ENCODE results near the gene LMNTD2.

Gene LMNTD2

DNA sequence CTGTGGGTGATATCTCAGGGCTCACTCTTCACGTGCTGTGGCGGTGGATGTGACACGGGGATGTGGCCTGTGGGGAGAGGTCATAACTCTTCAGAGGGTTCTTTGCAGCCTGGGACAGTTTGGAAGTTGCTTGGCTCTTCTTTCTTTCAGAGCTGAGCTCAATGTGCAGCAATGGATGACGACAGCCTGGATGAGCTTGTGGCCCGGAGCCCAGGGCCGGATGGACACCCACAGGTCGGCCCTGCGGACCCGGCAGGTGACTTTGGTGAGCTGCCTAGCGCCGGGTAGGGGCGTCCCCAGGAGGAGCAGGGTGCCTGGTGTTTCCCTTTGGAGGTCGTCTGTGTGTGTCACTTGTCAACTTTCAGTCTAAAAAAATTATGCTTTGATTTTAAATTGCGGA lies 20.8 kb upstream of the LMNTD2 start:
- TF ChIP-seq, protein P1, sequence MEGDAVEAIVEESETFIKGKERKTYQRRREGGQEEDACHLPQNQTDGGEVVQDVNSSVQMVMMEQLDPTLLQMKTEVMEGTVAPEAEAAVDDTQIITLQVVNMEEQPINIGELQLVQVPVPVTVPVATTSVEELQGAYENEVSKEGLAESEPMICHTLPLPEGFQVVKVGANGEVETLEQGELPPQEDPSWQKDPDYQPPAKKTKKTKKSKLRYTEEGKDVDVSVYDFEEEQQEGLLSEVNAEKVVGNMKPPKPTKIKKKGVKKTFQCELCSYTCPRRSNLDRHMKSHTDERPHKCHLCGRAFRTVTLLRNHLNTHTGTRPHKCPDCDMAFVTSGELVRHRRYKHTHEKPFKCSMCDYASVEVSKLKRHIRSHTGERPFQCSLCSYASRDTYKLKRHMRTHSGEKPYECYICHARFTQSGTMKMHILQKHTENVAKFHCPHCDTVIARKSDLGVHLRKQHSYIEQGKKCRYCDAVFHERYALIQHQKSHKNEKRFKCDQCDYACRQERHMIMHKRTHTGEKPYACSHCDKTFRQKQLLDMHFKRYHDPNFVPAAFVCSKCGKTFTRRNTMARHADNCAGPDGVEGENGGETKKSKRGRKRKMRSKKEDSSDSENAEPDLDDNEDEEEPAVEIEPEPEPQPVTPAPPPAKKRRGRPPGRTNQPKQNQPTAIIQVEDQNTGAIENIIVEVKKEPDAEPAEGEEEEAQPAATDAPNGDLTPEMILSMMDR (IDR thresholded peaks at IDR 0.05; ENCODE audit: poor library complexity, severe bottlenecking): no peak
- Histone ChIP-seq H3K4me1 (ENCODE audit: insufficient read depth, poor library complexity, severe bottlenecking) (peaks cover 15% of the 10 kb centered on the region), H3K9me3 (ENCODE audit: severe bottlenecking) (no peaks in the 10 kb centered on the region), H3K36me3 (ENCODE audit: low read depth) (peaks cover 54% of the 10 kb centered on the region), H3K27ac (ENCODE audit: poor library complexity, severe bottlenecking) (no peak overlapping the region), H3K27me3 (ENCODE audit: insufficient read depth, poor library complexity, severe bottlenecking) (no peaks in the 10 kb centered on the region), H3K4me3 (ENCODE audit: severe bottlenecking) (no peak overlapping the region)
- ATAC-seq (ENCODE audit: low read depth) (no peak), DNase-seq (ENCODE audit: low spot score) (no peak)

DNA sequence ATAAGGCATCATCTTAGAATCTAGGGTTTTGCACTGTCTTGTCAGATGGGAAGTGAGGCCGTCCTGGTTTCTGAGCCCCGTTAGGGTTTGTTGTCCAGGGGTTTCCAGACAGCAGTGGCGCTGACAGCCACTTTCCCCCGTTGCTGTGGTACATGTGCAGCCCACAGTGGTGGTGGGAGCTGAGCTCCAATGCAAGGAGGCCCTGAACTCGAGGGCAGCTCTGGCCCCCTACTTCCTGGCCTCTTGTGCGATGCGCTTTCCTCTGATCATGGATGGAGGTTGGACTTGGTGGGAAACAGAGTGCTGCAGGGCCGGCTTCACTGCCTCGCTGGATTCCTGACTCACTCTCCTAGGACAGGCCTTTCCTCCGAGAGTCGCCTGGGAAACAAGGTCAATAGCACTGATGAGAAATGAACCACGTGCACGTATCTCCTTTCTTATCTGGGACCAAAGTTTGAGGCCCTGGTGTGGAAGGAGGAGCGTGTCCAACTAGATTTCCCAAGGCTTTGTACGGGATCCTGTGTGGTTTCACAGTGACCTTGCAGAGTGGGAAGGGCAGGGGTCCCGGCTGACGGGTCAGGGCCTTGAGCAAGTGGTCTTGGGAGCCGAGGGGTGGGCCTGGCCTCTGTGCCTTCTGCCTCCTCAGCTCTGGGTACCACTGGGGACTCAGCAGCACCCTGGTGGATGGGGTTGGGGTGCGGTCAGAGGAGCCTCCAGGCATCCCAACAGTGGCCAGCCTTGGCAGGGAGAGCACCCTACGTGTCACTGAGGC lies 19.5 kb upstream of the LMNTD2 start:
- DNase-seq (ENCODE audit: low spot score): no peak
- Histone ChIP-seq H3K4me1 (ENCODE audit: insufficient read depth, poor library complexity, severe bottlenecking) (peaks cover 15% of the 10 kb centered on the region), H3K27me3 (ENCODE audit: insufficient read depth, poor library complexity, severe bottlenecking) (no peaks in the 10 kb centered on the region), H3K36me3 (ENCODE audit: low read depth) (peaks cover 47% of the 10 kb centered on the region), H3K27ac (ENCODE audit: poor library complexity, severe bottlenecking) (no peak overlapping the region), H3K4me3 (ENCODE audit: severe bottlenecking) (no peak overlapping the region), H3K9me3 (ENCODE audit: severe bottlenecking) (no peaks in the 10 kb centered on the region)
- TF ChIP-seq, protein P1 (IDR thresholded peaks at IDR 0.05; ENCODE audit: poor library complexity, severe bottlenecking): no peak
- no peak for ATAC-seq (ENCODE audit: low read depth)

DNA sequence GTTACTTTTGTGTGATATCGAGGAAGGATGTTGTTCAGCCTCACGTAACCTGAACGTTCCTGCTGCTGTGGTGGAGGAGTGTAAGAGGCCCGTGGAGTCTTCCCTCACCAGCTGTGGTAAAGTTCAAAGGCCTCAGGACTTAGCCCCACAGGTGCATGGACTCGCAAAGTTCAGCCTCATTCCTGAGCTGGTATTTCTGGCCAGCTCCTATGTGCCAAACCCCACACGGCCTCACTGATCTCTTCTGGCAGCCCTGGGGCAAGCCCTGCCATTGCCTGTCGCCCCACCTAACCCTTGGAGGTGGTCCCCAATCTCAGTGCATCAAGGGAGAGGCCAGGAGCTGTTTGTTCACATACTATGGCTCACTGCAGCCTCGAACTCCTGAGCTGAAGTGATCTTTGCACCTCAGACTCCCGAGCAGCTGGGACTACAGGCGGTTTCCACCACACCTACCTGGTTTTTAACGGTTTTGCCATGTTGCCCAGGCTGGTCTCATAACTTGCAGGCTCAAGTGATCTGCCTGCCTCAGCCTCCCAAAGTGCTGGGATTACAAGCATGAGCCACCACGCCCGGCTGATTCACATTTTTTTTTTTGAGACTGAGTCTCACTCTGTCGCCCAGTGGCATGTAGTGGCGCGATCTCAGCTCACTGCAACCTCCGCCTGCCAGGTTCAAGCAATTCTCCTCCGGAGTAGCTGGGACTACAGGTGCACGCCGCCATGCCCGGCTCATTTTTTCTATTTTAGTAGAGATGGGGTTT lies 17.9 kb upstream of the LMNTD2 start:
- H3K4me1 ChIP-seq (ENCODE audit: insufficient read depth, poor library complexity, severe bottlenecking): peaks cover 15% of the 10 kb centered on the region
- no peak overlapping the region for H3K27ac ChIP-seq (ENCODE audit: poor library complexity, severe bottlenecking)
- ATAC-seq (ENCODE audit: low read depth) (no peak), DNase-seq (ENCODE audit: low spot score) (no peak)
- H3K36me3 ChIP-seq (ENCODE audit: low read depth): peaks cover 41% of the 10 kb centered on the region
- no peak overlapping the region for H3K4me3 ChIP-seq (ENCODE audit: severe bottlenecking)
- no peaks in the 10 kb centered on the region for H3K9me3 ChIP-seq (ENCODE audit: severe bottlenecking)
- TF ChIP-seq, protein P1 (IDR thresholded peaks at IDR 0.05; ENCODE audit: poor library complexity, severe bottlenecking): no peak
- no peaks in the 10 kb centered on the region for H3K27me3 ChIP-seq (ENCODE audit: insufficient read depth, poor library complexity, severe bottlenecking)

DNA sequence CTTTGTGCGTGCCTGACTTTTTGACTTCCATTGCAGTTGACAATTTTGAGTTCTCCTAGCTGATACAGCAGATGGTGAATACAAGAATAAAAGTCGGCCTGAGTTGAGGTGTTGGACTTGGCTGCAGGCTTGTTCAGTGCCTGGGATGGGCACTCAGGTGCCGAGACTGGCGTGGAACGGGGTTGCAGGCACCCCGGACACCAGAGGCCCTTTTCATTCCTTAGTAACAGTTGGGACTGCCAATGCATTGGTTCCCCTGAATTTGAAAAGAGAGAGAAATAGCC lies 17.0 kb upstream of the LMNTD2 start:
- DNase-seq (ENCODE audit: low spot score): no peak
- Histone ChIP-seq H3K4me3 (ENCODE audit: severe bottlenecking) (peak overlapping the region; percentile 65), H3K36me3 (ENCODE audit: low read depth) (peaks cover 32% of the 10 kb centered on the region), H3K27ac (ENCODE audit: poor library complexity, severe bottlenecking) (no peak overlapping the region), H3K27me3 (ENCODE audit: insufficient read depth, poor library complexity, severe bottlenecking) (no peaks in the 10 kb centered on the region), H3K9me3 (ENCODE audit: severe bottlenecking) (no peaks in the 10 kb centered on the region), H3K4me1 (ENCODE audit: insufficient read depth, poor library complexity, severe bottlenecking) (peaks cover 15% of the 10 kb centered on the region)
- TF ChIP-seq, protein P1 (IDR thresholded peaks at IDR 0.05; ENCODE audit: poor library complexity, severe bottlenecking): no peak
- ATAC-seq (ENCODE audit: low read depth): no peak
